HG02642 (cell line): ENCODE results near the gene MFSD6.
A peak's percentile ranks its signal among the peaks of the same experiment; 100 is the strongest.
"Not testable (repeated sequence)": the region's sequence is repeated elsewhere in the genome, so short reads cannot be mapped to it uniquely, and the experiment has no call there.

Source experiments
- ATAC-seq: cut with Tn5 transposase; IDR thresholded peaks from one replicate; pipeline ENCODE4 v1.9.1; 2021; ENCODE audit warnings: mild to moderate bottlenecking; ENCODE audit not compliant: unreplicated experiment, poor library complexity

MFSD6 gene

DNA sequence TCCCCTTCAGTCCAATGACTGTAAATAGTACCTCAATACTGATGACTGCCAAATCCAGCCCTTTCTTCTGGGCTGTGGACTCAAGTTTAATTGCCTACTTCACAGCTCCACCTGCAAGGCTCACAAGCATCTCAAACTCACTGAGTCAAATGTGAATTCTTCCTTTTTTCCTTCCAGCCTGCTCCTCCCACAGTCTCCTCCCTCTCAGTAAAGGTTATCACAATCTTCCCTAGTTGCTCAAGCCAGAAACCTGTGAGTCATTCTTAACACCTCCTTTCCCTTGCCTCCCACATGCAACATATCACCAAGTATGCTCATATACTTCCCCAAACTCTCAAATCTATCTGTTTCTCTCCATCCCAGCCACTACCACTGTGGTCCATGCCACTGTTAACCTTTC is 3.7 kb upstream of the MFSD6 start:
- no peak for ATAC-seq

DNA sequence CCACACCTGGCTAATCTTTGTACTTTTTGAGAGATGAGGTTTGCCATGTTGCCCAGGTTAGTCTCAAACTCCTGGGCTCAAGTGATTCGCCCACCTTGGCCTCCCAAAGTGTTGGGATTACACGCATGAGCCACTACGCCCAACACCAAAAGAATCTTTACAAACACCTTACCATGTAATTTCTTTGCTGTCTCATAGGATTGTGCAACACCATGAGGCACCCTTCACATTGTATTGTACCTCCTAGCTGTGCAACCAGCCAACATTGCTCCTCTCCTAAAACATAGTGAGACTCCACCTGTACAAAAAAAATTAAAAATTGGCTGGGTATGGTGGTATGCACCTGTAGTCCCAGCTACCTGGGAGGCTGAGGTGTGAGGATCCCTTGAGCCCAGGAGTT is 3.1 kb upstream of the MFSD6 start:
- ATAC-seq: no peak

DNA sequence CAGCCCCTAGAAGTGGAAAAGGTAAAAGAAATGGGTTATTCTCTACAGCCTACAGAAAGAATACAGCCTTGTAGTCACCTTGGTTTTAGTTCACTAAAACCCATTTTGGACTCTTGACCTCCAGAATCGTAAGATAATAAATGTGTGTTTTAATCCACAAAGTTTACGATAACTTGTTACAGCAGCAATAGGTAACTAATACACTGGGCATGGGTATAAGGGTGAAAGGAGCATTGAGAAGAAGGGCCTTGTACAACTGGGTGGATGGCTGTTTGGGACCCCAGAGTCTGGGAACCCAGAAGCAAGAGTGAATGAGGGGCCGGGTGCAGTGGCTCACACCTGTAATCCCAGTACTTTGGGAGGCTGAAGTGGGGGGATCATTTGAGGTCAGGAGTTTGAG is 2.2 kb upstream of the MFSD6 start:
- ATAC-seq: no peak

DNA sequence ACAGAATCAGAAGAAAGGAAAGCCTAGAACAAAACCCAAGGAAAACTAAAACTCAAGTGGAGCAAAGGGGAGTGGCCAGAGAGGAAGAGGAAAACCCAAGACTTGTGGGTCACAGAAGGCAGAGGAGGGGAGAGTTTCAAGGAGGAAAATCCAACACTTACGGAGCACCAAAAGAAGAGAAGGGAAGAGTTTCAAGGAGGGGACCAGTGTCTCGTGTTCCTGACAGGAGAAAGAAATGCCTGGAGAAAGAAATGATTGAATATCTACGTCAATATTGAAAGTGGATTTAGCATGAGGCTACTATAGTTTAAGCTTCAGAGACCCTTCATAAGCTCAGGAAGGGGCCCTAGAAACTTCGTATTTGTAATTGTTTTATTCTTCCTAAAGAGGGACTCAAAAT is 1.4 kb upstream of the MFSD6 start:
- no peak for ATAC-seq

DNA sequence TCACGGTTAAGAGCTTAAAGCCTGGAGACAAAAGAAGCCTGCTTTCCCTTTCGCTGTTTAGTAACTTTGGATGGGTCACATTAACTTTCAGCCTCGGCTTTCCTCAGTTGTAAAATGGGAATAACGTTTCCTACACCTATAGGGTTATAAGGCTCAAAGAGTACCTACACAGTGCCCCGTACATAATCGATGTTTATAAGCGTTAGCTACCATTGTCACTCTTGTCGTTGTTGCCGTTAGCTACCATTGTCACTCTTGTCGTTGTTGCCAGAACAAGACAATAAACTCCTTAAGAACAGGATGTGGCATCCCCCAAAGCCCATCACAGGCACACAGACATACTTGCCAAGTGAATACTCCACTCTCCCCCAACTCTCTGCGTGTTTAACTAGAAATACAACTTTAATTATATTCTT is 901 bp upstream of the MFSD6 start:
- ATAC-seq: no peak

DNA sequence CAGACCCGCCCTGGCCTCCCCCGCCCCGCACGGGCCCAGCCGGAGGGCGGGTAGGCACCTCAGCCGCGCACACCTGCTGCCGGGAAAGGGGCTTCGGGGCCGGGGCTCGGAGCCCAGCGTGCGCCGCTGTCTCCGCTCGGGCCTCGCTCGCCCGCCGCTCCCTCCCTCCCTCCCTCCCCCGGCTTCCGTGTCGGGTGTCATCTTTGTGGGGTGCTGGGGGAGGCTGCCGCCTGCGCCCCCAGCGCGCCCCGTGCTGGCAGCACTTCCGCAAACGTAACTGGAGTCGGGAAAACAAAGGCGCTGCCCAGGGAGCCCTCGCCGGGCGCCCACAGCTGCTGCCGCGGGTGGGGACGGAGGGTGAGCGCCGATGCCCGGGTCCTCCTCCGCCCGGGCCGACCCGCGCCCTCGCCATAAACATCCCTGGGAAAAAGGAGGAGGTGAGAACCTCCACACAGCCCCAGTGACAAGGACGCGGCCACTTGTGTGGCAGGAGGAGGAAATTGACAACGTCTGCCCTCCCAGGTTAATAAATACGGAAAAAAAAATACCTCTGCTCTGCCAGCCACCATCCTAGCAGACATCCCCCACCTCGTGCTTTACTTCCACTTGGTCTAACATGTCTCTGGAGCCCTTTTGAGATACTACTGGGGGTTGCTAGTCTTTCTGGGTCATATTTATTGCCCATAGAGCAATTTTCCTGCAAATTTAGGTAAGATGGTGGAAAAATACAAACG is 550 bp downstream of the MFSD6 start:
- ATAC-seq: peak; percentile 63

DNA sequence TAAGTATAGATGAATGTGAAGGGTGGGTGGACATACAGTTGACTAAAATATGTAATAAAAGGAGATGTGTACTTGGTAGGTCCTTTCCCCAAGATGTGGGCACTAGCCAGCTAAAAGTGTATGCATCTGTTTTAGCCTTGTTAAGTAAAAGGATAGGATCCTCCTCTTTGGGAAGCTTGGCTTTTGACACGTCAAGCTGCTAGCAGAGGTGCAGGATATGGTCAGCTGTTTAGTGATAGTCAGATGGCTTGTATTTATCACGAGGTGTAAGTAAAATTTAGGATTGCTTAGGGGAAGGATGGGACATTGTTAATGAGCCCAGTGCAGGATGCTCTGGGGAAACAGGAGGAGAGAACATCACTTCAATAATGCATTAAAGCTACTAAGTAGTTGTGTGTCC is 1.5 kb downstream of the MFSD6 start:
- no peak for ATAC-seq

DNA sequence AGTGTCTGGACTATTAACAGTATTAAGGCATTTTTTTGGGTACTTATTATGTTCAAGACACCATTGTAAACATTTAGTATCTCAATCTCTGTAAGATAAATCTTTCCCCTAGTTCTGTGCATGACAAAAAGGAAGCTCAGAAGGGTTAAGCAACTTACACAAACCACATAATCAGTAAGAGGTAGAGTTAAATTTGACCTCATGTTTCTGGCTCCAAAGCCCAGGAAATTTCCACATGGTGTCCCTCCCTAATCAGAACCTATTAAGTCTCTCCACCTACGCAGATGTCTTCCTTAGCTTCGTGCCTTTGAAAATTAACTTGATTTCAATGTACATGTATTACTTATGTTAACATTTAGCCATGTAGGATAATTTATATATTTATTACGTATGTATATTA is 2.0 kb downstream of the MFSD6 start:
- no peak for ATAC-seq

DNA sequence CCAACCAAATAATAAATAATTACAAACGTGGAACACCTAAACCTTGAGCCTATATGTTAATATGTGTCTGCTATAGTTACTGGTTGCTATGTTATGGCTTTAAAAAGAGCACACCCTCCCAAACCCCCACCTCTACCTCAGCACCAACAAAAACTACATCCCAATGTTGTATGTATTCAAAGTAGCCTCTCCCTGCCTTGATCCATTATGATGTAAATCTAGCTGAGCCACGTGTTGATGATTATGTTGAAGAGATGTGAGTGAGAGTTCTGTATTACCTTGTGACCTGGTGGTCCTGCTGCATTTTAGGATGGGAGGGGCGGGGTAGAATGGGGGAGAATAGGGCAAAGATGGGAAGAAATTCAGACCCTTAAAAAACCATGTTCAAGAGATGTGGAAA is 4.8 kb downstream of the MFSD6 start:
- no peak for ATAC-seq

DNA sequence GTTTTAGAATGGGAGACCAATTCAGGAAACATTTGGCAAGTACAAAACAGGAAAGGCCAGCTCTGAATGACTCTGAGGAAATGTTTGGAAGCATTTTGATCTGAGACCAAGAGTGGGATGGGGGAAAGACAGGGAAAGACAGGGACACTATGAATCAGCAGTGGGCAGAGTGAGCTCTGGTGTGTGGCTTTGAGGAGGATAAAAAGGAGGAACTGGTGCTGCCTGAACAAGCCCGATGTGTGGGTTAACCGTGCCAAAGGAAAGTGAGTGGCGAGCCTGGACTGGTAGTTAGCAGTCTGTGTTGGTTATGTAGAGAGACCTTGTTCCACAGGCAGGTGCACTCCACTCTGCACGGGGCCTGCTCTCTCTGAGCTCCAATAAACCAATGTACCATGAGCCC is 5.3 kb downstream of the MFSD6 start:
- no peak for ATAC-seq

DNA sequence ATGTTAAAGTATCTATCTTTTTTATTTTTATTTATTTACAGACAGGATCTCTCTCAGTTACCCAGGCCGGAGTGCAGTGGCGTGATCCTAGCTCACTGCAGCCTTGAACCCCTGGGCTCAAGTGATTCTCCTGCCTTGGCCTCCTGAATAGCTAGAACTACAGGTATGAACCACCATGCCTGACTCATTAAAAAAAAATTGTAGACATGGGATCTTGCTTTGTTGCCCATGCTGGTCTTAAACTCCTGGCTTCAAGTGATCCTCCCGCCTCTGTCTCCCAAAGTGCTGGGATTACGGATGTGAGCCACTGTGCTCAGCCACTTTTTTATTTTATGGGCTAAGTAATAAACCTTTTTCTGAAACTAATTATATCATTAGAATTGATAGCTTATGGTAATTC is 7.1 kb downstream of the MFSD6 start:
- ATAC-seq: no peak

DNA sequence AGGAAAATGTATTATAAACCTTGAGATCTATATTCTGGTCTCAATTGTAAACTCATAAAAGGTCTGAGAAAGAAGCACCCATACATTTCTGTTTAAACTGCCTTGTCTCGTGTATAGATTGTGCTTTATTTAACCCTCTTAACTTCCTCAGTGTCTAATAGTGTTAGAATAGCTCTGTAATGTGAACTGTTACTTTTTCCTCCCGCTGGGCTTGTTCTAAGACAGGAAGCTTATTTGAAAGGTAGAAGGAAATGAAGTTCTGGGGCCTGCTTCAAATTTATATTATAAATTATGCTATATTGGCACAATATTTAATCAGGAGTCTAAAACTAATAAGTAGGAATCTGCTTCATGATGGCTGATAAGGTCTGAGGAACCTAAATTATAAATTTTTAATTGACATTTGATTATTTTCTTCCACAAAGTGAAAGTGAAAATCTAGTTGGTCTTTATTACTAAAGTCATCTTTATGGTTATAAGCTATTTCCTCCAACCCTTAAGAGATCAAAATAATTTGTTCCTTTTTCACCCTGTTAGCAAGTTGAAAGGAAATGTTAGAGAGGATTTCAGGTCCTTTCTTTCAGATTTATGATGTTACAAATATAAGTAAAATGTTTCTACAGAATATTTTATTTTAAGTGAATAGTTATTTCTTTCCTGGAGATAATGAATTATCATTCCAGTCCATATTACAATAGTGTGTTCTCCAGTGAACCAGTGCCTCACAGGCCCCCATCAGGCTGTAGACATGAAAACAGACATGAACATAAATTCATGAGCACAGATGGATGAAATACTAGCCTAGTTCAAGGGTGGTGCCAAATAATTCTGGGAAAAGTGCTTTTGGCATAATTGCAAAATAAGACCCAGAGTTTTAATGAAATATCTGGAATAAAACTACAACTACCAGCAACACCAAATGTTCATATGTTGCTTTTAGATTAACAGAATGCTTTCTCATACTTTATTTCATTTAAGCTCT is 7.9 kb downstream of the MFSD6 start:
- ATAC-seq: no peak

DNA sequence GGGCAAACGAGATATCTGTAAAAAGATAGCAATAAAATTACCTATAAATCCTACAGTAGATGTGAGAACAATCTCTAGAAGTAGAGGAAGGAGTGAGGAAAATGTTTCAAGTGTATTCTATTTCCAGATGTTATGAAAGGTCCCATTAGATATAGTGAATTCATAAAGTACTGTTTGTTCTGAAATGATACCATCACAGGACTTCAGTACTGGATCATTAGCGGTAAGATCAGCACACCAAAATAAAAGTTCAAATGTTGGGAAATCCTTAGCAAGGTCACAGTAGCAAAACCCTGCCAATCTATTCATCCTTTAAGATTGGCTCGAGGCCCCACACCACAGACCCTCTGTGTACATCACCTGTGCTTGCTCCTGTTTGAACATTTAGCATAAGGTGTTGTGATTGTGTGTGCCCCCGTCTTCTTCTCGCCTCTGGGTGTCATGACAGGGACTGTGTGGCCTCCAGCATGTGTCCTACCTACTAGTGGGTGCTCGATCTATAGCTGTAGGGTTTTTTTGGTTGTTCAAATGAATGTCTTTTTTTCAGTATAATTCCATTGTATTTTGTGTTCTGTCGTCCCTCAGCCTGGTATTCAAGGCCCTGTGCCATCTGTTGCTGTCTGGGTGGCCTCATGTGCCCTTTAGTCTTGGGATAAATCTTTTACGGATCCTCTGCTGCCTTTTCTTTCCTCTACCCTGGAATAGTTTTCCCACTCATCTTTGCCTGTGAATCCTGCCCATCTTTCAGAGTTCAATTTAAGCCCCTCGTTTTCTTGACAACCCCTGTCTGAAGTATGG is 9.1 kb downstream of the MFSD6 start:
- ATAC-seq: no peak

DNA sequence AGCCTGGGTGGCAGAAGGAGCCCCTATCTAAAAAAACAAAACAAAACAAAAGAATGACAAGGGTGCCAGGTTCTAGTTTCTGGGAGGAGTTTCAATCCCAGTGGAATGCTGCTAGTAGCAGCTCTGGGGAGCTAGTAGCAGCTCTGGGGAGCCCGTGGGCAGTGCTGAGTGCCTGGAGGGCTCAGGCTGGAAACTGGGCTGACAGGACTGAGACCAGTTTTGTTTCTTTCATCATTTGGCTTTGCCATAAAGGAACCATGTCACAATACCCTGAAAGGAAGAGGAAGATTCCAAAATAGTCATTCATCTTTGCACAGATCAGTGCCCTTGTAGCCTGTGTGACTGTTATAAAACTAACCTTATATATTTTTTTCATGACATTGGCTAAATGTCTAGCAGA is 10.6 kb downstream of the MFSD6 start:
- no peak for ATAC-seq

DNA sequence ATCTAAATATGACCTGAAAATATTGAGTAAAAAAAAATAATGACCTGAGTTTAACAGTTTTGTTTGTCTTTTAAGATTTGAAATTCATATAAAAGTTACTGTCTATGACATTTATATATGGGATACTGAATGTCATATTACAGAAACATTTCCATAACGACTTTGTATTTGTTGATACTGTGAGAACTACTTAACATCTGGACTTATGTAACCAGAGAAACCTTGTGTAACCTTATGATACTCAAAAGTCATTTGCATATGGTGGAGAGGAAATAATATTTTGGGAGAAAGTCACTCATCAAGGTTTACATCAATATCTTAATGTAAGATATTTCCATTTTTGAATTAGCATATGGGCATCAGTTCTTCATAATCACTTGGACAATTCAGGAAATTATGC is 12.6 kb downstream of the MFSD6 start:
- ATAC-seq: no peak

DNA sequence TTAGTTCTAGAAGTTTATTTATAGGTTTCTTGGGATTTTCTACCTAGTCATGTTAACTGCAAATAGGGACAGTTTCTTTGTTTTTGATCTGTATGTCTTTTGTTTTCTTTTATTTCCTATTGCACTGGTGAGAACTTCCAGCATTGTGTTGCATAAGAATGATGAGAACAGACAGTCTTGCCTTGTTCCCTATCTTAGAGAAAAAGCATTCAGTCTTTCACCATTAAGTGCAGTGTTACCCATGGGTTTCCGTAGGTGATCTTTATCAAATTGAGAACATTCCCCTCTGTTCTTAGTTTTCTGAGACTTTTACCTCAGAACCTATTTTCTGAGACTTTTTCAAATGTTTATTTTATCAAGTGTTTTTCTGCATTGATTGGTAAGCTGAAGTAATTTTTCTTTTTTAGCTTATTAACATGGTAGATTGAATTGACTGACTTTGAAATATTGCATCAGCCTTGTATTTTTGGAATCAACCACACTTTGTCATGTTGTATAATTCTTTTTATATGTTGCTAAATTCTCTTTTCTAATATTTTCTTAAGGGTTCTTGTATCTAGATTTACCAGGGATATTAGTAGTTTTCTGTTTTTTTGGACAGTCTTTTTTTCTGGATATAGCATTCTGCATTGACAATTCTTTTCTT is 17.2 kb downstream of the MFSD6 start:
- no peak for ATAC-seq

DNA sequence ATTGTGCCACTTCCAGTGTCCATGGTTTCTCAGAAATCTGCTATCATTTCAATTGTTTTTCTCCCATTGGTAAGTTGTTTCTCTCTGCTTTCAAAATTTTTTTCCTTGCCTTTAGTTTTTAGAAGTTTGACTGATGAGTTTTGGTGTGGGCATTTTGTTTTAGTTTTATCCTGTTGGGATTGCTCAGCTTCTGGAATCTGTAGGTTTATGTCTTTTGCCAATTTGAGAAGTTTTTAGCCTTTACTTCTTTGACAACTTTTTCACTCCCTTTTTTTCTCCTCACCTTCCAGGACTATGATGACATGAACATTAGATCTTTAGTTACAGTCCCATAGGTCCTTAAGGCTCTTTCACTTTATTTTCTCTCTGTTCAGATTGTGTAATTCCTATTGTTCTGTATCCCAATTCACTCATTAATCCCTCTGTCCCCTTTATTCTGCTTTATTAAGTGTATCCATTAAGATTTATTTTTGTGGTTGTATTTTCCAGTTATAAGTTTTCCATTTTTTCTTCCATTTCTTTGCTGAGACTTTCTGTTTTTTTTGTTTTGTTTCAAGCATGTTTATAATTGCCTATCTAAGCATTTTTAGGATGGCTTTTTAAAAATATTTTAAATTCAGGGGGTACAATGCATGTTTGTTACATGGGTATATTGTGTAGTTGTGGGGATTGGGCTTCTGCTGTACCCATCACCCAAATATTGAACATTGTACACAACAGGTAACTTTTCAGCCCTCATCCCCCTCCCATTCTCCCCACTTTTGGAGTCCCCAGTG is 17.9 kb downstream of the MFSD6 start:
- ATAC-seq: no peak

DNA sequence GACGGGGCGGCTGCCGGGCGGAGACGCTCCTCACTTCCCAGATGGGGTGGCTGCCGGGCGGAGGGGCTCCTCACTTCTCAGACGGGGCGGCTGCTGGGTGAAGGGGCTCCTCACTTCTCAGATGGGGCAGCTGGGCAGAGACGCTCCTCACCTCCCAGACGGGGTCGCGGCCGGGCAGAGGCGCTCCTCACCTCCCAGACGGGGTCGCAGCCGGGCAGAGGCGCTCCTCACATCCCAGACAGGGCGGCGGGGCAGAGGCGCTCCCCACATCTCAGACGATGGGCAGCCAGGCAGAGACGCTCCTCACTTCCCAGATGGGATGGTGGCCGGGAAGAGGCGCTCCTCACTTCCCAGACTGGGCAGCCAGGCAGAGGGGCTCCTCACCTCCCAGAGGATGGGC is 22.7 kb downstream of the MFSD6 start:
- ATAC-seq: not testable (repeated sequence)

DNA sequence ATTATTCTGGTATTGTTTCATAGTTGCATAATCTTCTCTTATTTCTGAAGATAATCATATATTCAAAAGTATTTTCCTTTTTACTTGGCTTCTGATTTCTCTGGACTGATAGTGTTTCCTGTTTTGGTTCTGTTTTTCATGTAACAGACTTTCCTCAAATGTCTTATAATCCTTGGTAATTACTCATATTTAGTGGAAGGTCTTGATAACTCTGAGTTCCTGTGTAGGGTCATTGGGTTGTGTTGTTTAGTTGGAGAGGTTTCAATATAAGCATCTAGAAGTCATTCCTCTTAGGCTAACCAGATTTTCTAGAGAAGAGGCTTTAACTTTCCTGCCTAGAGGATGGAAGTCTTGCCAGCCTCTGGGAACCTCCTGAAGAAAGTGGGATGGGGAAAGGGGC is 23.8 kb downstream of the MFSD6 start:
- ATAC-seq: no peak
